Measurements from ENCODE around the gene PCAT6.
"Not testable (repeated sequence)": the region's sequence is repeated elsewhere in the genome, so short reads cannot be mapped to it uniquely, and the experiment has no call there.

Gene PCAT6

DNA sequence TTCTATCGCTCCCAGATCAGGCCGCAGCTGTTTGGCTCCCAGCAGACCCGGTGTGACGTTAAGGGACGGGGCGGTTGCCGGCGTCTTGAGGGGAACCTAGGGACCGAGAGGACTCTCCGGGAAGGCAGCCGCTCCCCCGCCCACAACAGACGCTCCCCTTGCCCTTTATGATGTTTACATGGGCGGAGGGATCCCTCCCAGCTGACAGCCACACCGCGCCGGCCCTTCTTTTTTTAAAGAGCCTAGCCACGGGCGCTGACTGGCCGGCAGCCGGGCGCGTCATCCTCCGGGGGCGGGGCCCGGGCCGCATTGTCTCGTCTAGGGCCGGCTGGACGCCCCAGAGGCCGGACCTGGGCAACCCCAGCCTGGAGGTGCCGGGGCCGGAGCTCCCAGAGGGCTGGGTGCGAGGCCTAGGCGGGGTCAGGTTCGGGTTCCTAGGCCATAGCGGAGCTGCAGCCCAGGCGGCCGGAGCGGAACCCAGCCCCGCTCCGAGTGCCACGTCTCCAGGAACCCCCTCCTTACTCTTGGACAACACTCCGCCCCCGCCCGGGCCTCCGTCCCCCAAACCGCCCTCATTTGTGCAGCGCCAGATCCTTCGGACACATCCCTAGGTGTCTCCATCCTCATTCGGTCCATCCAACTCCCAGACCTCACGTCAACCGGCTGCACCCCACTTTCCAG, at the start of gene PCAT6:
Gene PCAT6, plus strand, starts transcription at position 340 of the 681 bp plus-strand sequence.
- ATAC-seq (peak; percentile 81), DNase-seq (peak; percentile 92)

DNA sequence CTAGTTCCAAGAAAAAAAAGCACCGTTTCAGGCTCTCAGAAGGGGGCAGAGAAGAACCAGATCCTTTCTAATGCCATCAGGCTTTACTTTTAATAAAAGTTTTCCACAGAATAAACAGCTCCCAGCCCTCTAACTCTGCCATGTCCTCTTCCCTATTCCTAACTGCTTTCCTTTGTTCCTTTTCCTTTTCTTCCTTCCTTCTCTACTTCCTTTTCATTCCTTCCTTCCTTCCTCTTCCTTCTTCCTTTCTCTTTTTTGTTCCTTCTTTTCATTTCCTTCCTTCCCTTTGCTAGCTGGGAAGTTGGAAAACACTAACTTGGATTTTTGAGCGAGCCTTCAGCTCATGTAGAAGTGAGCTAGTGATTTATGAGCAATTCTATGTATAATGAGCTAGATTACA, 48.7 kb upstream of the PCAT6 start:
- no peak for DNase-seq
- no peak for ATAC-seq

DNA sequence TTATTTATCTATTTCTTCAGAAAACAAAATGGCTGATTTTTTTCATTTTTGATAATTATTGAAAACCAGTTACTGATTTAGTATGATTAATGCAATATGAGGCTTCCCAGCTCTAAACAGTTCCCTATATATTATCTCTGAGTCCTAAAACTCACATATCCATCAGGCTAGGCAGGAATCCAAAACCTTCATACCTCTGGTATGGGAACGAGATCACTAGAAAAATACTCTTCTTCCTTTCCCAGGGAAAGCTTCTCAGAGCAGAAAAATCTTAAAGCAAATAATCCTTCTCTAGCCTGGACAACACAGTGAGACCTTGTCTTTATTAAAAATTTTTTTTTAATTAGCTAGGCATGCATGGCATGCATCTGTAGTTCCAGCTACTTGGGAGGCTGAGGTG, 45.0 kb upstream of the PCAT6 start:
- ATAC-seq: no peak
- no peak for DNase-seq

DNA sequence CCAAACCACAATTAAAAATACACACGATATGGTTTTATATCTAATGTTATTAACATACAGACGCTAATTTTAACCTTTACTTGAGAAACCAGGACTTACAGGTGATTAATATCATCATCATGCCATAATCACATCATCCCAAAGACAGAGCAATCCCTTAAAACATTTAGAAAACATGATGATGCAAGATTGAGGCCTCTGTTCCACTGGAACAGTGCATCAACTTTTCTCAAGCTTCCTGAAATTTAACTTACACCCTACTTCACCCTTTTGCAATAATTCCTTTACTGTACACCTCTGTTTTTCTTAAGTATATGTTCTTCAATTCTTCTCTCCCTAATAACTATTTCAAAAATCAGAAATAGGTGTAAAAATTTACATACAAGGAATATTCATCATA, 40.6 kb upstream of the PCAT6 start:
- no peak for DNase-seq
- no peak for ATAC-seq

DNA sequence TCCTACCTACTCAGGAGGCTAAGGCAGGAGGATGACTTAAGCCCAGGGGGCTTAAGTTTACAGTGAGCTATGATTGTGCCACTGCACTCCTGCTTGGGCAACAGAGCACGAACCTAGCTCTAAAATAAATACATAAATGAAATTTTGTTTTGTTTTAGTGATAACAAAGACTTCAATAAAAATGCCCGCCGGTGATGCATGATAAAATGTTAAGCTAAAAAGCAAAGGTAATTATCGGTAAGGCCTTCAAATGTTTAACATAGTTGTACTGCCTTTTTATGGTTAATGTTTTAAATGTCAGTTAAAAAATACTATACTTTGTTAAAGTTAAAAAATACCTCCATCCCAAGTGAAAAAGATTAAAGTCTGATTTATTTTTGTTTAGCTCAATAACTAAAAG, 29.6 kb upstream of the PCAT6 start:
- ATAC-seq (no peak), DNase-seq (no peak)

DNA sequence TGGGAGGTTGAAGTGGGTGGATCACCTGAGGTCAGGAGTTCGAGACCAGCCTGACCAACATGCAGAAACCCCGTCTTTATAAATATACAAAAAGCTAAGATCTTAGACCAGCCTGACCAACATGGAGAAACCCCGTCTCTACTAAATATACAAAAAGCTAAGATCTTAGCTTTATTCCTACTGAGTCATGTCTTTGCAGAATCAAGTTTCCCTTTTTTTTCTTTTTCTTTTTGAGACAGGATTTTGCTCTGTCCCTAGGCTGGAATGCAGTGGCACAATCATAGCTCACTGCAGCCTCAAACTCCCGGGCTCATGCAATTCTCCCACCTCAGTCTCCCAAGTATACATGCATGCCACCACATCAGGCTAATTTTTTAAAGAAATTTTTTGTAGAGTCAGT, 23.9 kb upstream of the PCAT6 start:
- ATAC-seq: no peak
- DNase-seq: no peak

DNA sequence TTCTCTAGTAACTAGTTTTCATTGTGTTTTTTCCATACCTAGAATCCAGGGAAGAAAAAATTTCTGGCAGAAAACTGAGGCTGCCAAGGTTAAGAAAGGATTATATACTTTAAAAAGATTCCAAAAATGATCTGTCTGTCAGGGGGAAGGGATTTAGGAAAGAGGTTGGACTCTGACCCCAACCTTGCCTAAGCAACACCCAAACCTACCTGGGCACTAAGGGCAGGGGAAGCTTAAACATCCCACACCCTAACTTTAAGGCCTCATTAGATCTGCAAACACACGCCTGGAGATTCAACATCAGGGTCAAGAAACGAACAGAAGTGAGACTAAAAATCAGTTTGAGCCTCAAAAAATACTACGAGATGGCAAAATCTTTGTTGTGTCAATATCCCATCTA, 22.0 kb upstream of the PCAT6 start:
- DNase-seq: no peak
- ATAC-seq: no peak

DNA sequence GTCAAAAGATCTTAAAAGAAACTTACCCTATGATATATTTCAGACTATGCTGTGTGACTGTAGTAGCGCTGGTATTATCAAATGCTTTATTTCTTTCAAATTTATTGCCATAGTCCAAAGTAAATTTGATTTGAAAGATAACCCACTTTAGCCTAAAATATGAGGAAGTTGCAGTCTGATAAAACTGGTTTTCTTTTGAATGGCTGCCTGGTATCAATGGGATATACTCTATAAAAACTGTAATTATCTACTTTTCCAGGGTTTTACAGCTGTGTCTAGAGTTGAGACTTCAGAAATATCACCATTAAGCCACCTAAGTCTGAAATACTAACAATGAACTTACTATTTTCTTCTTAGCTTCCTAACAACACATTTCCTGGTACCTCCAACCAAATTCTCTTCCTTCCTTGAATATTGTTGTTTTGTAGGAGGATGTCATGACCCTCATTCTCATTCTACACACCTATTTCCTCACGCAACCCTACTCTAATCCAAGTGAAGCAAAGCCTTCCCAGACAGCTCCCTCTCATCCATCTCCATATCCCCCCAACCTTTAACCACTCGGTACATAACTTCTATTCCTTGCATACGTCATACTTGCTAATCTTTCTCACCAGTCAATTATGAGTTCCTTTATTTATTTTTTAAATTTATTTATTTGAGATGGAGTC, 19.5 kb upstream of the PCAT6 start:
- ATAC-seq (no peak), DNase-seq (no peak)

DNA sequence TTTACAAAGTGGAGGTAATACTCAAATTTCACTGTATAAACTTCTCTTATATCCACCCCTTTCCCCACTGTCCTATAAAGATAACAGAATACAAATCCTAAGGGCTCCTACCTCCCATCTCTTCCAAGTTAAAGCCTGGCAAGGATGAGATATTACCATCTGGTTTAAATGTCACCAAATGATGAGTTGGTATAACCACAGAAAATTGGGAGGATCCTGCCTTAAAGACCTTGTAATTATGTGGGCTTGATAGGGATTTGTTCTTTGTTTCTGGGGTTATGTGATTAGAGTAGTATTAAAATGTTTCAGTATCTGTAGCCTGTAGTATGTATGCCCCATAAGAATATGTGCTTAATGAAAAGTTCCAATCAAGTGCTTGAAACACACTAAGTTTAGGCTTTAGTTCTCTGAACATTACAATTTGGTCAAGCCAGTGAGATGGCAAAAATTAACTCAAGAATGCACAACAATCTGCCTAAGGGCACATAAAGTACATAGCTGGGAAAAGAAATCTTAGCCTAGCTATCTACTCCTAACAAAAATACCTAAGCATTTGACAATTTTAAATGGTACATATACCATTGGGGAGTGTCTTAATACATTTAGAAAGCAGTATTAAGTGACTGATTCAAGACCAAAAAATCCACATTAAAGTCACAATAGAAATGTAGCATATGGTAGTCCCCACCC, 16.6 kb upstream of the PCAT6 start:
- DNase-seq (no peak), ATAC-seq (no peak)

DNA sequence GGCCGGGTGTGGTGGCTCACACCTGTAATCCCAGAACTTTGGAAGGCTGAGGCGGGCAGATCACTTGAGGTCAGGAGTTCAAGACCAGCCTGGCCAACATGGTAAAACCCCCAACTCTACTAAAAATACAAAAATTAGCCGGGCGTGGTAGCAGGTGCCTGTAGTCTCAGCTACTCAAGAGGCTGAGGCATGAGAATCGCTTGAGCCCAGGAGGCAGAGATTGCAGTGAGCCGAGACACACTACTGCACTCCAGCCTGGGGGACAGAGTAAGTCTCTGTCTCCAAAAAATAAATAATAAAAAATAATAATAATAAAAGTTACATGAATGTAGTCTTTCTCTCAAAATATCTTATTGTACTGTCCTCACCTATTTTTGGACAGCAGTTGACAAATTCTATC, 15.8 kb upstream of the PCAT6 start:
- not testable (repeated sequence) for DNase-seq, ATAC-seq

DNA sequence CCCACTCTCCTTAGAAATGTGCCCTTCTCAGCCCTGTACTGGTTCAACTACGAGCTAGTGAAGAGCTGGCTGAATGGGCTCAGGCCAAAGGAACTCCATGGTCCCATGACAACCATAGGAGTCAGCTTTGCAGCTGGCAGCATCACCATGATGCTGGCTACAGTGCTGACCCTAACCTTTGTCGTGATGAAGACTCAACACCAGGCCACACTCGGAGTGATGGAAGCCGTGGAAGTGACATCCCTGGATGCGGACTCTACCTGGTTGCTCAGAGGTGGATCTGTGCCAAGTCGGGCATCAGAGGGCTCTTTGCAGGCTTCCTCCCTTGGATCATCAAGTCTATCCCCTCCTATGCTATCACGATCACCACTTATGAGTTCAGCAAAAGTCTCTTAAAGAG, 14.1 kb upstream of the PCAT6 start:
- no peak for ATAC-seq
- no peak for DNase-seq

DNA sequence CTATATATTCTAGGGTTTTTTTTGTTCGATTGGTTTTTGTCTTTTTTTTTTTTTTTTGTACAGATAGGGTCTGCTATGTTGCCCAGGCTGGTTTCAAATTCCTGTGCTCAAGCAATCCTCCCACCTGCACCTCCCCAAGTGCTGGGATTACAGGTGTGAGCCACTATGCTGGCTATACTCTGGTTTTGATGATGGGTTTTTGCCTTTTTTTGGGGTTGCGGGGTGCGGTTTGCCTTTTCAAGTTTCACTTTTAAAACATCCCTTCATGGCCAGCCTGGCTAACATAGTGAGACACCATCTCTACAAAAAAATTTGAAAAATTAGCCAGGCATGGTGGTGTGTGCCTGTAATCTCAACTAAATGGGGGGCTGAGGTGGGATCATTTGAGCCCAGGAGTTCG, 12.5 kb upstream of the PCAT6 start:
- no peak for DNase-seq
- no peak for ATAC-seq

DNA sequence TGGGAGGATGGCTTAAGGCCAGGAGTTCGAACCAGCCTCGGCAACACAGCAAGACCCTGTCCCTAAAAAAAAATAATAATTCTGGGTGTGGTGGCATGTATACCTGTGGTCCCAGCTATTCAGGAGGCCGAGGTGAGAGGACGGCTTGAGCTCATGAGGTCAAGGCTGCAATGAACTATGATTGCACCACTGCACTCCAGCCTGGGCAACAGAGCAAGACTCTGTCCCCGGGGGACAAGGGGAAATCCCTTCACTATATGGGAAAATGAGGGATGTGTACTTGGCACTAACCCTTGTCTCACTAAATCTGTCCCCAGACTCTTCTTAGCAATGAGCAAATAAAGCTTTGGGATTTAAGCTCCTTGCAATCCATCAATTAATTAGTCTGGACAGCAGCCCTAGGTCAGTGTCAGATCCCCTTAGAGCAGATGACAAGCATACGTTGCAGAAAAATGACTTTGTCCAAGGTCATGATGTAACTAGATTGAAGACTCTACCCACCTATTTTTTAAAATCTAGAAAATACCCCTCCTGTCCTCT, 11.9 kb upstream of the PCAT6 start:
- ATAC-seq: no peak
- DNase-seq: no peak

DNA sequence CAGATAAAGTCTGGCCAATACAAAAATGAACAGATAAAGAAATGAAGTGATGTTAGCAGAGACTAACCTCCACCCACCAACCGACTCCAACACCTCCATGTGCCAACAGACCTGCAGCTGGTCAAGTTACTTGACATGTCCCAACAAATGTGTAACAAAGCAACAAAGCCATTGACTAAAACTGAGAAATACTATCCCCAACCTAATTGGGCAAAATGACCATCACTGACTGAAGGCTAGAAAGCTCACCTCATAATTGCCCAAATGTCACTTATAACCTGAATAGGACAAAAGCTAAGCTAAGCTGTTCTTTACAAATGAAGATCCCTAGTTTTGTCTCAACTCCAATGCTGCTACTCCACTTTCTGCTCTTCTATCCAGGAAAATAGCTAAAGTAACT, 10.0 kb upstream of the PCAT6 start:
- DNase-seq (no peak), ATAC-seq (no peak)

DNA sequence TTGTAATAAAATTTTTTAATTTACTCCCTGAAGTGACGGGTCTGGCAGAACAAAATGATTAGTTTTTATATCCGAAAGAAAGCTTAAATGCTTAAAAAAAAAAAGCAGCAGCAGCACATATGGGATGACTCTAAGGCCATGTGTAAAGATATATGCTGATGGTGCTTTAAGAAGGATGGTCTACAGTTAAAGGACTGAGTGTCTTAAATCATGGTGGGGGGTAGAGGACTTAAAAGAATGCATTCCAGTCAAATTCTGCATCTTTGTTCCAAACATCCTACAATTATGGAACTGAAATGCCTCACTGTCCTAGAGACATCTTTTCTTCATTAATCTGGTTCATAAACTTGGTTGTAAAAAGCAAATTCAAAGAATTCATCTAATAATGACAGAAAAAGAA, 9.6 kb upstream of the PCAT6 start:
- no peak for DNase-seq
- ATAC-seq: no peak

DNA sequence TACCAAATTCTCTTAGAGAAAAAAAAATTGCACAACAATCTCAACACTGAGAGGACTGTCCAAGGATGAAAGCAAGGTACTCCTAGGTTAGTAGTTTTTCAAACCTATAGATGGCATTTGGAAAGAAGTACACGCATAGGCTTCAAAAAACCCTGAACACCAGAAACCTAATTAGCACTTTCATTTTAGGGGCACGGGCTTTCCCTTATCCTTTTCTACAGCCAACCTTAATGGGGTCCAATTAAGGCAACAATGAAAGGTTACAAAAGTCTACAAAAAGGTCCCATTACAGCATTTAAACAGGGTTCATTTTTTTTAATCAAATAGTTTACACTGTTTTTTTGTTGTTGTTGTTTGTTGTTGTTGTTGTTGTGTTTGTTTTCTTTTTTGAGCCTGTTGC, 8.7 kb upstream of the PCAT6 start:
- DNase-seq (no peak), ATAC-seq (no peak)

DNA sequence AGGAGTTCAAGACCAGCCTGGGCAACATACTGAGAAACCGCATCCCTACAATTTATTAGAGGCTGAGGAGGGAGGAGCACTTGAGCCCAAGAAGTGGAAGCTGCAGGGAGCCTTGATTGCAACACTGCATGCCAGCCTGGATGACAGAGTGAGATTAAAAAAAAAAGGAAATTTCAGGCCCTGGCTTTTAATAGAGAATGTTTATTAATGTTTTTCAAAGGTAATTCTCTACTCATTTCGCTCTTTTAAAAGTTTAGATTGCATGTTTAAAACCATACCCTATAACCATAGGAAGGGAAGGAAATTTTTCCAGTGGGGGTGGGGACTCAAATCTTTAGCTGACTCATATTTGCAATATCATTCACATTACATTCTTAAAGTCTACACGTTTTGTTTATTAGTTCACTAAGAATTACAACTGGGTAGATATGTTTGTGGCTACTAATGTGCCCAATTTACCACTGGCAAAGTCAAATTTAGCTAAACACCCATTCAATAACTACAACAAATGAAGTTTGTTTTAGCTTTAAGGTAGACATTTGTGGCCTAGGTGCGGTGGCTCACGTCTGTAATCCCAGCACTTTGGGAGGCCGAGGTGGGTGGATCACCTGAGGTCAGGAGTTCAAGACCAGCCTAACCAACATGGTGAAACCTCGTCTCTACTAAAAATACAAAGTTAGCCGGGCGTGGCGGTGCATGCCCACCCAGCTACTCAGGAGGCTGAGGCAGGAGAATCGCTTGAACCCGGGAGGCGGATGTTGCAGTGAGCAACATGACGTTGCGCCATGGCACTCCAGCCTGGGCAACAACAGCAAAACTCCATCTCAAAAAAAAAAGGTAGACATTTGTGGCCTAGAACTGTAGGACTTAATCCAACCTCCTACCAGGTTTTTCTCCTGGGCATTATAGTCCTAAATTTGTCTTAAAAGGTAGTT, 7.5 kb upstream of the PCAT6 start:
- no peak for DNase-seq
- ATAC-seq: no peak

DNA sequence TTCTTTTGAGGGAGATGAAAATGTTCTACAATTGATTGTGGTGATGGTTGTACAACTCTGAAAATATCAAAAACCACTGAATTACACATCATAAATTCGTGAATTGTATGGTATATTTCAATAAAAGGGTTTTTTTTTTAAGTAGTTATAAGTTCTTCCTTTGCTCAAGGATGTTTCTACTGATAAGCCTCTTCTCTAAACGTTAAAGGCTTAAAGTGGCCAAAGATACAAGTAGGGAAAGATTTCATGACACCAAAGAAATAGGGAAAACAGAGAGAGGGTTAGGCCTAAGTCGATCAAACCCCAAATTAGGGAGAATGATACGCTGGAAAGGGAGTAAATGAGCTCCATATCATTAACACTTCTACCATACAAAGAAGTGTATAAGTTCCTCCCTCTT, 6.6 kb upstream of the PCAT6 start:
- ATAC-seq (no peak), DNase-seq (no peak)

DNA sequence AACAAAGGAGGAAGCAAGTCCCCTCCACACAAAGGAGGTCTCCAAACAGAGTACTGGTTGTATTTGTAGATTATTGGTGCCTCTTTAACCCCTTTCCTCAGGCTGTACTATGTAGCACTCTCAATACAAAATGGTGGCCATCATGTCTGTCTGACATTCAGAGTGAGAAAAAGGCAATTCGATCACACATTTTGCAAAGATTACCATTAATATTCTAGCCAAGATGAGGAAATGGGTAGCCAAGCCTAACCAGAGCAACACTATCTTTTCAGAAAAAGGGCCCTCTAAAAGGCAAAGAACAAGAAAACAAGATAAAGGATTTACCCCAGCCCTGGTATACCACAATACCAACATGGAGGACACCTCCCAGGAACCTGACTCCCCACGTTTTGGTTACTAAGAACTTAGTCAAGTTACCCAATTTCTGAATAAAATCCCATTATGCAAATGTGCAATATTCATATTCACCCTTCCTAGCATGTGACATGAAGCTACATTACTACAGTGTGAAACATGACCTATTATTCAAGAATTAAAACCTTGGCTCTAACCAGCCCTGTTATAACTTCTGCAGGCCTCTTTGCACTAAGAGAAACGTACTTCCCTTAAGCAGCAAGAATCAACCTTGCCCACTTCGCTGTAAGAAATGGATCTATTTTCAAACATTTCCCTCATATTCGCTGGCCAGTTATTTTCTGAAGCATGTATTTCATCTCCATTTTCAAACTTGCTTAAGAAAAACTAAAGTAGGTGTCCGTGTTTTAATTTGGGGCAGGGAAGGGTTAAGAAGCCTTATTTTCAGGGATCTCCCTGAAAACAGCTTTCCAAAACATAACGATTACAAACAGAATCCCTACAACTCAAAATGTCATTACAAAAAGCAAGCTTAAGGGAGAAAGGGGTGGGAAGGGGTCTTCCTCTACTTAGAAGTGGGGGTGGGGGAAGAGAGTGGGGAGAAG, 4.6 kb upstream of the PCAT6 start:
- peak; percentile 37 for ATAC-seq
- DNase-seq: no peak

DNA sequence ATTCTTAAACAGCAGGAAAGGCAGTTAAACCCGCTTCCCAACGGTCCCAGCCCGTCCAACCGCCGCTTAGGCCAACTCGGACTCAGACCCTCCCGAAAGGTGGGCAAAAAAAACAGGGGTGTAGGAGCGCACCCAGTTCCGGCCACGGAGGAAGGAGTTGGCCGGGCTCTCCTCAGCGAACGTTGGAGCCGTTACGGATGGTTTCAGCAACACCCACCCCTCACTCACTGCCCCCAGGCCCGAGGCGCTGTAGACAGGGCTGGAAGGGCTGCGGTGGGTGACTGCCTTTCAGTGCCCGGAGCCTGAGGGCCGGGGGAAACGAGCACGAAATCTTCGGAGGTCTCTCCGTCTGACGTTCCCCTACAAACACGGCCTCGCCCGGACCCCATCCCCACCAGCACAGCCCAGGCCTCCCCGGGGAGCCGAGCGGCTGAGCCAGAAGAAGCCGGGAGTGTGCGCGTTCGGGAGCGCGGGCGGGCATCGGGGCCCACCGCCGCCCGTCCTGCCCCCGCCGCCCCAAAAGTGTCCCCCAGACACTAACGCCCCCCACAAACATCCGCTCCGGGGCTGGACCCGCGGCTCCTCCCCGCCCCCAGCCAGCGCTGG, 3.8 kb upstream of the PCAT6 start:
- peak; percentile 44 for DNase-seq
- ATAC-seq: no peak
